Heart left ventricle (tissue), 13 donors: ENCODE data around the gene TEAD1.

Experiments used
- CTCF ChIP-seq, 12 donors: fragments of 200-600 bp; sonication (generic) in 4 of 12; IDR thresholded peaks; one replicate each; pipeline versions ENCODE4 v1.5.0 to v1.8.0; 2018 to 2022; ENCODE audit warnings: antibody characterized with exemption in 12 of 12, mild to moderate bottlenecking in 5 of 12
- POLR2A ChIP-seq, 2 donors: fragments of 450-650 bp; IDR thresholded peaks; one replicate each; pipeline ENCODE4 v1.6.1; 2017; ENCODE audit warnings: antibody characterized with exemption in 2 of 2, mild to moderate bottlenecking in 2 of 2, moderate library complexity in 2 of 2
- donor health status: ischemic (EF 13 %, LVEDD 7.1; RV severe dilation, severe dysfunction).
- donor health status: DM: no; HTN: yes; CAD: no.
- donor health status: DM: no; HTN: no; CAD: no.
- donor health status: ischemic (EF 25% LVEDD 6.9; RV normal size, moderate dysfunction).
- donor health status: ischemic (EF 25% LVEDD 5.7; RV mildly dilated, moderate dysfunction).
- donor health status: ischemic (EF 35%, LVEDD 5.7; RV mildly dilated, moderate dysfunction).
- donor health status: nonischemic (EF 11% LVEDD 7.7; RV severe dilation, severe dysfunction).
- donor health status: DM: yes; HTN: yes; CAD: no.
- donor health status: PGD.
- donor health status: ischemic (EF 29% LVEDD 5.4; RV normal size, mild dysfunction).
- donor health status: nonischemic (EF 23%, LVEDD 6.1; RV moderate dilation, normal function).

- TF ChIP-seq POLR2A (IDR thresholded peaks at IDR 0.05) (no peak), CTCF (IDR thresholded peaks at IDR 0.05) (no peak)
Observed at GRCh38 chr11:12915093-12915492, 240.9 kb downstream of the TEAD1 start.
